K562 (cell line): ENCODE data around the gene IFNA17. TPM values are rescaled to one million over a fixed set of nuclear protein-coding genes. Genes with fewer than 3 reads are reported as not detected.

Experiments
- ATAC-seq: fragments of 200-7000 bp; cut with Tn5 transposase; 3 replicates; pipeline ENCODE4 v1.9.1; 2020; ENCODE audit warnings: moderate library complexity
- BruUV-seq: library from RNA; stranded (reverse); fragments of 400-500 nt; replicated peaks from 2 replicates; lab custom pipeline; 2021; lab: Mats Ljungman, UMichigan
- CTCF ChIA-PET: fragments of 300-600 bp; formaldehyde crosslinking; extraction: SDS; loops from one replicate; lab custom pipeline; 2021; ENCODE audit warnings: low intra/inter-chr PET ratio; lab: Yijun Ruan, JAX
- POLR2A ChIA-PET: fragments of 300-600, 350-650 bp; sonication (Branson Sonifier 250); formaldehyde crosslinking; extraction: SDS; loops from one replicate; lab custom pipeline; 2021; ENCODE audit warnings: antibody characterized with exemption, inconsistent platforms; lab: Yijun Ruan, JAX
- DNase-seq, 4 experiments: peaks; one replicate each; pipeline versions ENCODE4 v3.0.0 to v3.0.0-alpha.2; 2011 to 2018; ENCODE audit warnings: low spot score in 3 of 4, mixed read lengths in 3 of 4; ENCODE audit errors: extremely low read depth in 1 of 4
- FAIRE-seq: peaks from 2 replicates; lab custom pipeline; 2011; peaks lifted over from hg19 to GRCh38; lab: Jason Lieb, UNC
- H2AFZ ChIP-seq: 2 replicates; pipeline ENCODE4 v1.6.0; 2011; ENCODE audit warnings: low read depth, low read length, control low read depth, inconsistent platforms
- H3K27ac ChIP-seq: fragments of 200-600 bp; 3 replicates; pipeline ENCODE4 v1.8.0; 2011; ENCODE audit warnings: low read depth, mild to moderate bottlenecking, control low read depth, inconsistent platforms, low read length, moderate library complexity, mixed read lengths; ENCODE audit errors: extremely low read depth
- H3K27me3 ChIP-seq, 2 experiments: fragments of 300-600 bp in 1 of 2; 2 replicates in 1 of 2; 3 replicates in 1 of 2; pipeline versions ENCODE4 v1.6.0 to v1.8.0; 2011; ENCODE audit warnings: inconsistent platforms in 2 of 2, low read length in 2 of 2, mild to moderate bottlenecking in 1 of 2, mixed read lengths in 1 of 2, moderate library complexity in 1 of 2; ENCODE audit not compliant: control insufficient read depth in 2 of 2, insufficient read depth in 2 of 2
- H3K36me3 ChIP-seq: fragments of 300-600 bp; 3 replicates; pipeline ENCODE4 v1.8.0; 2011; ENCODE audit warnings: mild to moderate bottlenecking, low read length, inconsistent platforms; ENCODE audit not compliant: control insufficient read depth, insufficient read depth
- H3K4me1 ChIP-seq, 2 experiments: fragments of 200-600 bp in 1 of 2; replicated peaks in 1 of 2; 2 replicates in 1 of 2; 3 replicates in 1 of 2; pipeline versions ENCODE4 v1.5.1 to v1.8.0; 2011; ENCODE audit warnings: inconsistent platforms in 2 of 2, low read length in 2 of 2, mild to moderate bottlenecking in 1 of 2, mixed read lengths in 1 of 2, moderate library complexity in 1 of 2; ENCODE audit not compliant: control insufficient read depth in 2 of 2, insufficient read depth in 2 of 2
- H3K4me2 ChIP-seq: 2 replicates; pipeline ENCODE4 v1.6.1; 2011; ENCODE audit warnings: low read length, control low read depth, inconsistent platforms, mixed read lengths; ENCODE audit not compliant: insufficient read depth
- H3K4me3 ChIP-seq: fragments of 200-600 bp; sonication (generic), shearing (Covaris generic); 2 replicates; pipeline ENCODE4 v1.5.1; 2016; ENCODE audit warnings: control low read depth, inconsistent platforms
- H3K79me2 ChIP-seq: fragments of 200-600 bp; 3 replicates; pipeline ENCODE4 v1.8.0; 2011; ENCODE audit warnings: low read length, inconsistent platforms; ENCODE audit not compliant: control insufficient read depth, insufficient read depth
- H3K9ac ChIP-seq, 2 experiments: 2 replicates each; pipeline versions ENCODE4 v1.6.0 to v1.6.1; 2011; ENCODE audit warnings: low read depth in 2 of 2, low read length in 2 of 2, control low read depth in 1 of 2, inconsistent platforms in 1 of 2, mild to moderate bottlenecking in 1 of 2, mixed read lengths in 1 of 2; ENCODE audit not compliant: insufficient read depth in 1 of 2
- H3K9me1 ChIP-seq: one replicate; pipeline ENCODE4 v1.6.0; 2011; ENCODE audit warnings: inconsistent platforms, mild to moderate bottlenecking, low read length, moderate library complexity; ENCODE audit not compliant: control insufficient read depth, insufficient read depth
- H3K9me3 ChIP-seq: replicated peaks from 2 replicates; pipeline ENCODE4 v1.5.1; 2011; ENCODE audit warnings: low read depth, low read length, inconsistent platforms; ENCODE audit not compliant: control insufficient read depth, insufficient read depth
- H4K20me1 ChIP-seq: replicated peaks from 2 replicates; pipeline ENCODE4 v1.6.1; 2011; ENCODE audit warnings: low read length, inconsistent platforms, mixed read lengths; ENCODE audit not compliant: control insufficient read depth, insufficient read depth
- ATF3 ChIP-seq, 2 experiments: fragments of 450-650 bp in 1 of 2; sonication (generic) in 1 of 2; formaldehyde crosslinking in 1 of 2; IDR thresholded peaks in 1 of 2; conservative IDR thresholded peaks in 1 of 2; 2 replicates each; pipeline versions ENCODE4 v1.6.1 to v1.8.1; 2016 to 2023; ENCODE audit warnings: mild to moderate bottlenecking in 2 of 2, moderate library complexity in 2 of 2, inconsistent platforms in 1 of 2, missing genetic modification reagents in 1 of 2
- DACH1 ChIP-seq: fragments of 450-650 bp; IDR thresholded peaks from 2 replicates; pipeline ENCODE4 v1.6.1; 2018; ENCODE audit not compliant: partially characterized antibody
- MIER1 ChIP-seq: fragments of 450-650 bp; IDR thresholded peaks from 2 replicates; pipeline ENCODE4 v1.6.1; 2016; ENCODE audit warnings: antibody characterized with exemption, mild to moderate bottlenecking, low read depth
- MTA2 ChIP-seq: fragments of 450-650 bp; IDR thresholded peaks from 2 replicates; pipeline ENCODE4 v1.6.1; 2016; ENCODE audit warnings: low read depth
- MYNN ChIP-seq, 2 experiments: sonication (generic); formaldehyde crosslinking in 1 of 2; IDR thresholded peaks; 2 replicates each; pipeline versions ENCODE4 v1.5.0 to v1.6.1; 2016 to 2020; ENCODE audit warnings: antibody characterized with exemption in 1 of 2, missing genetic modification reagents in 1 of 2
- NELFE ChIP-seq: IDR thresholded peaks from 2 replicates; pipeline ENCODE4 v1.6.1; 2011; ENCODE audit warnings: mild to moderate bottlenecking; ENCODE audit not compliant: insufficient read depth, insufficient read length
- RFX5 ChIP-seq: IDR thresholded peaks from 2 replicates; pipeline ENCODE4 v1.6.1; 2011; ENCODE audit warnings: low read depth, mild to moderate bottlenecking, improper control_type of control experiment, low read length
- YBX1 ChIP-seq: fragments of 450-650 bp; IDR thresholded peaks from 2 replicates; pipeline ENCODE4 v1.7.1; 2016; ENCODE audit warnings: mild to moderate bottlenecking
- ZC3H11A ChIP-seq: IDR thresholded peaks from 2 replicates; pipeline ENCODE4 v1.6.1; 2012; ENCODE audit warnings: low read depth, low read length, improper control_type of control experiment
- ZNF217 ChIP-seq: sonication (generic); formaldehyde crosslinking; IDR thresholded peaks from 2 replicates; pipeline ENCODE4 v1.8.0; 2022; ENCODE audit warnings: mild to moderate bottlenecking, missing genetic modification reagents
- WGBS: fragments of 100-300 bp; shearing (Covaris generic); methylation state at CpG from one replicate; pipeline ENCODE4 v1.1.6; 2016; ENCODE audit warnings: low coverage, mixed read lengths; ENCODE audit not compliant: insufficient coverage; ENCODE audit errors: missing lambda C conversion rate; 5-methylcytosine and 5-hydroxymethylcytosine counted together
- in situ Hi-C: fragments of 300-500 bp; cut with MboI; formaldehyde crosslinking; loops from 4 replicates; pipeline ENCODE4 v1.15.0; 2018; ENCODE audit warnings: inconsistent platforms, mixed read lengths
- intact Hi-C: fragments of 100-400 bp; cut with micrococcal nuclease; formaldehyde crosslinking; loops from 2 replicates; pipeline ENCODE4 v1.14.2; 2022
- polyA plus RNA-seq, 8 experiments: library from polyadenylated mRNA; depleted of rRNA in 4 of 8; stranded (reverse) in 5 of 8; unstranded in 3 of 8; fragments of >200 nt; fragmentation: Nextera tagmentation in 2 of 8; fragmentation: Illumina TruSeq in 1 of 8; extraction: Ambion mirVana in 2 of 8; extraction: Trizol in 1 of 8; gene quantifications; 2 replicates each; pipeline versions ENCODE4 v1.2.1 to v1.2.3, GENCODE V29; 2011 to 2014; ENCODE audit warnings: inconsistent platforms in 1 of 8, missing spikeins in 1 of 8
- total RNA-seq, 7 experiments: library from RNA; depleted of rRNA in 6 of 7; stranded (reverse); fragments of >200 nt in 6 of 7; fragmentation: Illumina TruSeq in 2 of 7; extraction: Trizol in 2 of 7; gene quantifications; 2 replicates each; pipeline versions ENCODE4 v1.2.1 to v1.2.3, GENCODE V29; 2011 to 2021; ENCODE audit warnings: low replicate concordance in 1 of 7
- TF ChIP-seq, protein P1 (sequence below): fragments of 450-650 bp; IDR thresholded peaks from 2 replicates; pipeline ENCODE4 v1.6.1; 2017; ENCODE audit warnings: antibody characterized with exemption, mild to moderate bottlenecking

IFNA17 gene
- total and polyA plus RNA-seq, 9 of the 15 experiments (the other 6 are each of a cell fraction or from before 2014, with no cell fraction given): not detected

GRCh38 chr9:21251638-21252037, 23.6 kb upstream of the IFNA17 start (continued):
- TF ChIP-seq, protein P1, sequence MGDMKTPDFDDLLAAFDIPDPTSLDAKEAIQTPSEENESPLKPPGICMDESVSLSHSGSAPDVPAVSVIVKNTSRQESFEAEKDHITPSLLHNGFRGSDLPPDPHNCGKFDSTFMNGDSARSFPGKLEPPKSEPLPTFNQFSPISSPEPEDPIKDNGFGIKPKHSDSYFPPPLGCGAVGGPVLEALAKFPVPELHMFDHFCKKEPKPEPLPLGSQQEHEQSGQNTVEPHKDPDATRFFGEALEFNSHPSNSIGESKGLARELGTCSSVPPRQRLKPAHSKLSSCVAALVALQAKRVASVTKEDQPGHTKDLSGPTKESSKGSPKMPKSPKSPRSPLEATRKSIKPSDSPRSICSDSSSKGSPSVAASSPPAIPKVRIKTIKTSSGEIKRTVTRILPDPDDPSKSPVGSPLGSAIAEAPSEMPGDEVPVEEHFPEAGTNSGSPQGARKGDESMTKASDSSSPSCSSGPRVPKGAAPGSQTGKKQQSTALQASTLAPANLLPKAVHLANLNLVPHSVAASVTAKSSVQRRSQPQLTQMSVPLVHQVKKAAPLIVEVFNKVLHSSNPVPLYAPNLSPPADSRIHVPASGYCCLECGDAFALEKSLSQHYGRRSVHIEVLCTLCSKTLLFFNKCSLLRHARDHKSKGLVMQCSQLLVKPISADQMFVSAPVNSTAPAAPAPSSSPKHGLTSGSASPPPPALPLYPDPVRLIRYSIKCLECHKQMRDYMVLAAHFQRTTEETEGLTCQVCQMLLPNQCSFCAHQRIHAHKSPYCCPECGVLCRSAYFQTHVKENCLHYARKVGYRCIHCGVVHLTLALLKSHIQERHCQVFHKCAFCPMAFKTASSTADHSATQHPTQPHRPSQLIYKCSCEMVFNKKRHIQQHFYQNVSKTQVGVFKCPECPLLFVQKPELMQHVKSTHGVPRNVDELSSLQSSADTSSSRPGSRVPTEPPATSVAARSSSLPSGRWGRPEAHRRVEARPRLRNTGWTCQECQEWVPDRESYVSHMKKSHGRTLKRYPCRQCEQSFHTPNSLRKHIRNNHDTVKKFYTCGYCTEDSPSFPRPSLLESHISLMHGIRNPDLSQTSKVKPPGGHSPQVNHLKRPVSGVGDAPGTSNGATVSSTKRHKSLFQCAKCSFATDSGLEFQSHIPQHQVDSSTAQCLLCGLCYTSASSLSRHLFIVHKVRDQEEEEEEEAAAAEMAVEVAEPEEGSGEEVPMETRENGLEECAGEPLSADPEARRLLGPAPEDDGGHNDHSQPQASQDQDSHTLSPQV: no peak
- TF ChIP-seq, all 486 proteins: peak for 0

GRCh38 chr9:21251190-21251589, 23.2 kb upstream of the IFNA17 start:
- Histone ChIP-seq H3K36me3 (no peaks in the 10 kb centered on the region), H3K27me3 (no peaks in the 10 kb centered on the region), H3K27ac (no peak overlapping the region), H3K9ac (no peak overlapping the region), H3K4me3 (no peak overlapping the region), H3K79me2 (no peaks in the 10 kb centered on the region), H3K4me2 (no peak overlapping the region), H4K20me1 (no peaks in the 10 kb centered on the region), H3K4me1 (no peaks in the 10 kb centered on the region), H3K9me3 (no peaks in the 10 kb centered on the region), H3K9me1 (no peaks in the 10 kb centered on the region), H2AFZ (no peak overlapping the region)
- WGBS: no CpG with 5 or more reads among the region's 1 CpG
- no peak for DNase-seq
- intact Hi-C loops (no loop called here), in situ Hi-C loops (no loop called here)
- POLR2A ChIA-PET: no interaction called here
- CTCF ChIA-PET: no interaction called here
- BruUV-seq: no TSS peak
- FAIRE-seq: no peak
- ATAC-seq: no peak
- TF ChIP-seq ZNF217 (CRISPR knock-in tag) (no peak), YBX1 (no peak), RFX5 (no peak), MYNN (IDR thresholded peaks at IDR 0.05) (no peak), MYNN (CRISPR knock-in tag; IDR thresholded peaks at IDR 0.05) (no peak), ATF3 (IDR thresholded peaks at IDR 0.05) (no peak), ATF3 (CRISPR knock-in tag; conservative IDR thresholded peaks at IDR 0.05) (no peak), DACH1 (no peak), MTA2 (no peak), ZC3H11A (no peak), NELFE (no peak), MIER1 (no peak)
